SKM-1 (cell line): ENCODE data around the gene TACC2.
"Not testable (repeated sequence)": the region's sequence is repeated elsewhere in the genome, so short reads cannot be mapped to it uniquely, and the experiment has no call there.

Experiments used
- DNase-seq: peaks from one replicate; lab custom pipeline; 2025; ENCODE audit not compliant: unreplicated experiment; lab: John Stamatoyannopoulos, UW

The TACC2 gene

GRCh38 chr10:122089311-122090017, 100.5 kb downstream of the TACC2 start:
- DNase-seq, result no peak

GRCh38 chr10:122091722-122092121, 102.8 kb downstream of the TACC2 start:
- DNase-seq, result no peak

GRCh38 chr10:122093076-122093475, 104.1 kb downstream of the TACC2 start:
- no peak for DNase-seq

- not testable (repeated sequence) for DNase-seq
Observed at GRCh38 chr10:122096181-122096580, 107.2 kb downstream of the TACC2 start.

- DNase-seq, result no peak
Observed at GRCh38 chr10:122096705-122097104, 107.7 kb downstream of the TACC2 start.

GRCh38 chr10:122097935-122098334, 109.0 kb downstream of the TACC2 start:
- no peak for DNase-seq

- DNase-seq, result no peak
Observed at GRCh38 chr10:122098924-122099323, 110.0 kb downstream of the TACC2 start.

GRCh38 chr10:122099562-122099961, 110.6 kb downstream of the TACC2 start:
- DNase-seq, result no peak

- no peak for DNase-seq
Observed at GRCh38 chr10:122102146-122102868, 113.3 kb downstream of the TACC2 start.

- no peak for DNase-seq
Observed at GRCh38 chr10:122102869-122103525, 114.0 kb downstream of the TACC2 start.

GRCh38 chr10:122103592-122103991, 114.6 kb downstream of the TACC2 start:
- no peak for DNase-seq

GRCh38 chr10:122108786-122109185, 119.8 kb downstream of the TACC2 start:
- DNase-seq, result not testable (repeated sequence)

GRCh38 chr10:122112021-122112616, 123.2 kb downstream of the TACC2 start:
- DNase-seq, result no peak

GRCh38 chr10:122112625-122113160, 123.7 kb downstream of the TACC2 start:
- DNase-seq, result no peak

- no peak for DNase-seq
Observed at GRCh38 chr10:122113161-122113944, 124.4 kb downstream of the TACC2 start.

- DNase-seq, result no peak
Observed at GRCh38 chr10:122113945-122114747, 125.2 kb downstream of the TACC2 start.

- DNase-seq, result no peak
Observed at GRCh38 chr10:122115874-122116273, 126.9 kb downstream of the TACC2 start.

- no peak for DNase-seq
Observed at GRCh38 chr10:122116331-122116730, 127.4 kb downstream of the TACC2 start.

- no peak for DNase-seq
Observed at GRCh38 chr10:122117475-122117874, 128.5 kb downstream of the TACC2 start.
